CD4-positive, alpha-beta T cell treated with Interleukin-15 for 4 hours (primary cell): ENCODE results near the gene CACNA1E.

Source experiments
- DNase-seq: peaks from one replicate; pipeline ENCODE4 v3.0.0-alpha.2; 2020; ENCODE audit warnings: low spot score

CACNA1E gene

GRCh38 chr1:181704546-181704945 lies 221.2 kb downstream of the CACNA1E start:
- no peak for DNase-seq

- no peak for DNase-seq
Measured at GRCh38 chr1:181711820-181712219, 228.5 kb downstream of the CACNA1E start.

- no peak for DNase-seq
Measured at GRCh38 chr1:181712711-181713110, 229.4 kb downstream of the CACNA1E start.

GRCh38 chr1:181714428-181714827 lies 231.1 kb downstream of the CACNA1E start:
- no peak for DNase-seq

GRCh38 chr1:181718034-181718433 lies 234.7 kb downstream of the CACNA1E start:
- no peak for DNase-seq

- no peak for DNase-seq
Measured at GRCh38 chr1:181726320-181727012, 243.1 kb downstream of the CACNA1E start.

GRCh38 chr1:181730606-181731005 lies 247.3 kb downstream of the CACNA1E start:
- DNase-seq: no peak

- DNase-seq: no peak
Measured at GRCh38 chr1:181732218-181732990, 249.1 kb downstream of the CACNA1E start.

- DNase-seq: no peak
Measured at GRCh38 chr1:181733486-181733885, 250.2 kb downstream of the CACNA1E start.

GRCh38 chr1:181737056-181737455 lies 253.7 kb downstream of the CACNA1E start:
- DNase-seq: no peak

GRCh38 chr1:181739214-181739613 lies 255.9 kb downstream of the CACNA1E start:
- DNase-seq: no peak

GRCh38 chr1:181742426-181742825 lies 259.1 kb downstream of the CACNA1E start:
- DNase-seq: no peak

GRCh38 chr1:181743878-181744312 lies 260.6 kb downstream of the CACNA1E start:
- no peak for DNase-seq

- no peak for DNase-seq
Measured at GRCh38 chr1:181746224-181746623, 262.9 kb downstream of the CACNA1E start.

- DNase-seq: no peak
Measured at GRCh38 chr1:181748013-181748412, 264.7 kb downstream of the CACNA1E start.

- DNase-seq: no peak
Measured at GRCh38 chr1:181754103-181754502, 270.8 kb downstream of the CACNA1E start.

GRCh38 chr1:181759481-181759880 lies 276.2 kb downstream of the CACNA1E start:
- DNase-seq: no peak

GRCh38 chr1:181763736-181764135 lies 280.4 kb downstream of the CACNA1E start:
- no peak for DNase-seq

- no peak for DNase-seq
Measured at GRCh38 chr1:181765451-181766026, 282.2 kb downstream of the CACNA1E start.

- no peak for DNase-seq
Measured at GRCh38 chr1:181767001-181767708, 283.8 kb downstream of the CACNA1E start.

- DNase-seq: no peak
Measured at GRCh38 chr1:181768211-181768929, 285.1 kb downstream of the CACNA1E start.

GRCh38 chr1:181768930-181769280 lies 285.6 kb downstream of the CACNA1E start:
- no peak for DNase-seq
